ENCODE measurements around the gene PRICKLE4.

- TF ChIP-seq CTCF (IDR thresholded peaks at IDR 0.05; ENCODE audit: poor library complexity) (no peak), EZH2 (IDR thresholded peaks at IDR 0.05; ENCODE audit: borderline replicate concordance) (no peak)
These were observed 22.5 kb upstream of the PRICKLE4 start for GRCh38 chr6:41757931-41758640.
